Measurements from ENCODE around the gene TMEM178B. TPM values are rescaled to one million over a fixed set of nuclear protein-coding genes. Genes with fewer than 3 reads are reported as not detected.

TMEM178B gene
- total and polyA plus RNA-seq, 9 of the 15 experiments (the other 6 are each of a cell fraction or from before 2014, with no cell fraction given): under 0.01 to 0.03 (median 0.01) TPM; not detected in 5

- Histone ChIP-seq H3K79me2 (ENCODE audit: control insufficient read depth, insufficient read depth, low read length) (no peaks in the 10 kb centered on the region), H3K9me3 (replicated peaks; ENCODE audit: control insufficient read depth, insufficient read depth, low read depth, low read length) (0 out of 2 replicates have a peak, but pooled peaks cover 3% of the 10 kb centered on the region), H3K27ac (ENCODE audit: extremely low read depth, low read depth, low read length) (no peak overlapping the region), H3K4me1 (replicated peaks in 1 of 2; ENCODE audit: control insufficient read depth in 2 of 2, insufficient read depth in 2 of 2, low read length in 2 of 2) (no peaks in the 10 kb centered on the region), H4K20me1 (replicated peaks; ENCODE audit: control insufficient read depth, insufficient read depth, low read length) (no peaks in the 10 kb centered on the region), H3K4me3 (no peak overlapping the region), H3K9ac (ENCODE audit: insufficient read depth in 1 of 2, low read depth in 2 of 2, low read length in 2 of 2) (no peak overlapping the region), H2AFZ (ENCODE audit: low read depth, low read length) (no peak overlapping the region), H3K9me1 (ENCODE audit: control insufficient read depth, insufficient read depth, low read length) (no peaks in the 10 kb centered on the region), H3K4me2 (ENCODE audit: insufficient read depth, low read length) (no peak overlapping the region), H3K36me3 (ENCODE audit: control insufficient read depth, insufficient read depth, low read length) (no peaks in the 10 kb centered on the region), H3K27me3 (ENCODE audit: control insufficient read depth in 2 of 2, insufficient read depth in 2 of 2, low read length in 2 of 2) (no peaks in the 10 kb centered on the region)
- DNase-seq (ENCODE audit: extremely low read depth in 1 of 4, low spot score in 3 of 4): no peak
- no peak for ATAC-seq
- TF ChIP-seq ELK3 (CRISPR knock-in tag; IDR thresholded peaks at IDR 0.05) (no peak), CBX3 (IDR thresholded peaks at IDR 0.05; ENCODE audit: borderline replicate concordance in 1 of 2, low read length in 2 of 2) (peak in 1 of 2 experiments; percentile 62; a peak in 2 of 3 replicates), ZNF311 (CRISPR knock-in tag; IDR thresholded peaks at IDR 0.05) (no peak), ZNF75A (CRISPR knock-in tag; IDR thresholded peaks at IDR 0.05) (no peak), ZFP1 (CRISPR knock-in tag; IDR thresholded peaks at IDR 0.05) (peak; percentile 48; the same call in 1 of the 2 replicates), ZNF766 (CRISPR knock-in tag; conservative IDR thresholded peaks at IDR 0.05) (no peak), CEBPG (CRISPR knock-in tag; IDR thresholded peaks at IDR 0.05) (no peak), CEBPG (tag; conservative IDR thresholded peaks at IDR 0.05 in 1 of 2, IDR thresholded peaks at IDR 0.05 in 1 of 2) (no peak), HDAC1 (IDR thresholded peaks at IDR 0.05) (no peak), DLX4 (CRISPR knock-in tag; IDR thresholded peaks at IDR 0.05) (no peak), HOMEZ (CRISPR knock-in tag; IDR thresholded peaks at IDR 0.05) (no peak), SMARCC2 (IDR thresholded peaks at IDR 0.05; ENCODE audit: low read depth) (no peak), SRSF7 (optimal IDR thresholded peaks at IDR 0.05; ENCODE audit: low read depth, low read length) (no peak), CBX5 (IDR thresholded peaks at IDR 0.05; ENCODE audit: borderline replicate concordance, low read depth) (peak; percentile 90), NCOA1 (IDR thresholded peaks at IDR 0.05; ENCODE audit: low read depth) (no peak), PREB (CRISPR knock-in tag; IDR thresholded peaks at IDR 0.05) (no peak), OTX1 (CRISPR knock-in tag; IDR thresholded peaks at IDR 0.05) (no peak), ZNF699 (CRISPR knock-in tag; IDR thresholded peaks at IDR 0.05; ENCODE audit: insufficient replicate concordance) (no peak), TRIM28 (IDR thresholded peaks at IDR 0.05) (peak; percentile 90)
- intact Hi-C loops (cut with micrococcal nuclease): no loop called here
- in situ Hi-C loops (cut with MboI): no loop called here
- peak; percentile 32 for FAIRE-seq
- POLR2A ChIA-PET: interaction anchor here (0.9 kb wide), 1 partner anchor 284 kb away, joined by 4 read pairs; no protein-coding TSS in a partner anchor
- BruUV-seq (replicated peaks): no TSS peak
- CTCF ChIA-PET (ENCODE audit: low intra/inter-chr PET ratio): no interaction called here
- 0% methylated on average over 1 of the region's 1 CpG for WGBS (ENCODE audit: insufficient coverage, low coverage, missing lambda C conversion rate)
Measured at GRCh38 chr7:141024668-141025067, 49.2 kb upstream of the TMEM178B start.
